ENCODE data around the gene TWIST1.

- TF ChIP-seq, protein P1, sequence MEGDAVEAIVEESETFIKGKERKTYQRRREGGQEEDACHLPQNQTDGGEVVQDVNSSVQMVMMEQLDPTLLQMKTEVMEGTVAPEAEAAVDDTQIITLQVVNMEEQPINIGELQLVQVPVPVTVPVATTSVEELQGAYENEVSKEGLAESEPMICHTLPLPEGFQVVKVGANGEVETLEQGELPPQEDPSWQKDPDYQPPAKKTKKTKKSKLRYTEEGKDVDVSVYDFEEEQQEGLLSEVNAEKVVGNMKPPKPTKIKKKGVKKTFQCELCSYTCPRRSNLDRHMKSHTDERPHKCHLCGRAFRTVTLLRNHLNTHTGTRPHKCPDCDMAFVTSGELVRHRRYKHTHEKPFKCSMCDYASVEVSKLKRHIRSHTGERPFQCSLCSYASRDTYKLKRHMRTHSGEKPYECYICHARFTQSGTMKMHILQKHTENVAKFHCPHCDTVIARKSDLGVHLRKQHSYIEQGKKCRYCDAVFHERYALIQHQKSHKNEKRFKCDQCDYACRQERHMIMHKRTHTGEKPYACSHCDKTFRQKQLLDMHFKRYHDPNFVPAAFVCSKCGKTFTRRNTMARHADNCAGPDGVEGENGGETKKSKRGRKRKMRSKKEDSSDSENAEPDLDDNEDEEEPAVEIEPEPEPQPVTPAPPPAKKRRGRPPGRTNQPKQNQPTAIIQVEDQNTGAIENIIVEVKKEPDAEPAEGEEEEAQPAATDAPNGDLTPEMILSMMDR (conservative IDR thresholded peaks at IDR 0.05; ENCODE audit: low read length) = no peak
- no peak for TF ChIP-seq EZH2phosphoT487 (IDR thresholded peaks at IDR 0.05; ENCODE audit: borderline replicate concordance)
Measured at GRCh38 chr7:19113002-19113350, 4.5 kb downstream of the TWIST1 start.
